HepG2 (cell line): ENCODE results near the gene SMPD3. TPM values are rescaled to one million over a fixed set of nuclear protein-coding genes. Genes with fewer than 3 reads are reported as not detected.

Experiments
- ATAC-seq: fragments of 200-7000 bp; cut with Tn5 transposase; 3 replicates; pipeline ENCODE4 v1.9.1; 2020; ENCODE audit warnings: mild to moderate bottlenecking, moderate library complexity
- BruUV-seq: library from RNA; stranded (reverse); fragments of 400-500 nt; replicated peaks from 2 replicates; lab custom pipeline; 2021; lab: Mats Ljungman, UMichigan
- CTCF ChIA-PET: fragments of 300-600 bp; formaldehyde crosslinking; extraction: SDS; loops from one replicate; lab custom pipeline; 2021; ENCODE audit warnings: low total read pairs, inconsistent platforms, low intra/inter-chr PET ratio; lab: Yijun Ruan, JAX
- POLR2A ChIA-PET: fragments of 350-600 bp; sonication (Branson Sonifier 250); formaldehyde crosslinking; loops from one replicate; lab custom pipeline; 2020; ENCODE audit warnings: antibody characterized with exemption, inconsistent platforms; lab: Yijun Ruan, JAX
- DNase-seq: peaks from one replicate; pipeline ENCODE4 v3.0.0-alpha.2; 2015; ENCODE audit warnings: low spot score
- FAIRE-seq: peaks from 3 replicates; lab custom pipeline; 2011; peaks lifted over from hg19 to GRCh38; lab: Jason Lieb, UNC
- H2AFZ ChIP-seq: one replicate; pipeline ENCODE4 v1.6.1; 2011; ENCODE audit warnings: low read length, inconsistent platforms
- H3K27ac ChIP-seq: fragments of 300-600 bp; 3 replicates; pipeline ENCODE4 v1.8.0; 2011; ENCODE audit warnings: mixed run types, mild to moderate bottlenecking, mixed read lengths, low read length, inconsistent platforms; ENCODE audit not compliant: insufficient read depth; ENCODE audit errors: extremely low read length
- H3K27me3 ChIP-seq, 2 experiments: fragments of 200-600 bp in 1 of 2; 2 replicates in 1 of 2; 3 replicates in 1 of 2; pipeline versions ENCODE4 v1.6.0 to v1.8.0; 2011; ENCODE audit warnings: low read length in 2 of 2, mild to moderate bottlenecking in 2 of 2, moderate library complexity in 2 of 2, inconsistent platforms in 1 of 2; ENCODE audit not compliant: insufficient read depth in 2 of 2, control insufficient read depth in 1 of 2
- H3K36me3 ChIP-seq, 2 experiments: fragments of 200-600 bp in 1 of 2; replicated peaks in 1 of 2; 2 replicates in 1 of 2; 3 replicates in 1 of 2; pipeline versions ENCODE4 v1.5.1 to v1.8.0; 2011; ENCODE audit warnings: low read length in 2 of 2, inconsistent platforms in 1 of 2; ENCODE audit not compliant: insufficient read depth in 2 of 2, control insufficient read depth in 1 of 2
- H3K4me1 ChIP-seq: 2 replicates; pipeline ENCODE4 v1.5.1; 2012; ENCODE audit warnings: low read length, inconsistent platforms; ENCODE audit not compliant: insufficient read depth
- H3K4me2 ChIP-seq: 2 replicates; pipeline ENCODE4 v1.6.0; 2011; ENCODE audit warnings: low read depth, low read length, inconsistent platforms
- H3K4me3 ChIP-seq, 3 experiments: fragments of 200-600 bp in 1 of 3; sonication (generic), shearing (Covaris generic) in 1 of 3; replicated peaks in 1 of 3; 2 replicates each; pipeline ENCODE4 v1.5.1; 2011 to 2016; ENCODE audit warnings: low read length in 3 of 3, inconsistent platforms in 2 of 3, low read depth in 2 of 3, mild to moderate bottlenecking in 2 of 3, control low read depth in 1 of 3, mixed read lengths in 1 of 3; ENCODE audit not compliant: insufficient read depth in 1 of 3
- H3K79me2 ChIP-seq: one replicate; pipeline ENCODE4 v1.6.1; 2011; ENCODE audit warnings: low read length, inconsistent platforms; ENCODE audit not compliant: insufficient read depth
- H3K9ac ChIP-seq: 2 replicates; pipeline ENCODE4 v1.6.0; 2011; ENCODE audit warnings: mild to moderate bottlenecking, low read depth, low read length, inconsistent platforms; ENCODE audit not compliant: insufficient read depth
- H3K9me3 ChIP-seq: 2 replicates; pipeline ENCODE4 v1.5.1; 2012; ENCODE audit warnings: mild to moderate bottlenecking, low read length
- H4K20me1 ChIP-seq: 2 replicates; pipeline ENCODE4 v1.6.0; 2011; ENCODE audit warnings: inconsistent platforms, mild to moderate bottlenecking, low read length, moderate library complexity; ENCODE audit not compliant: insufficient read depth
- CBX2 ChIP-seq, 2 experiments: fragments of 200-600 bp in 1 of 2; sonication (generic); formaldehyde crosslinking in 1 of 2; IDR thresholded peaks; 2 replicates each; pipeline versions ENCODE4 v1.7.0 to v1.8.1; 2018 to 2022; ENCODE audit warnings: low read depth in 2 of 2, low read length in 1 of 2, mild to moderate bottlenecking in 1 of 2, missing genetic modification reagents in 1 of 2
- CC2D1A ChIP-seq: sonication (generic); formaldehyde crosslinking; IDR thresholded peaks from 2 replicates; pipeline ENCODE4 v1.8.1; 2023; ENCODE audit warnings: mild to moderate bottlenecking, missing genetic modification reagents
- HDAC6 ChIP-seq: fragments of 200-600 bp; sonication (generic); IDR thresholded peaks from 2 replicates; pipeline ENCODE4 v1.7.0; 2017; ENCODE audit warnings: mild to moderate bottlenecking, antibody characterized with exemption, low read length, low read depth
- KLF11 ChIP-seq: IDR thresholded peaks from 2 replicates; pipeline ENCODE4 v1.6.1; 2016; ENCODE audit warnings: missing compliant biosample characterization
- MZF1 ChIP-seq: sonication (generic); formaldehyde crosslinking; IDR thresholded peaks from 2 replicates; pipeline ENCODE4 v1.8.1; 2023; ENCODE audit warnings: mild to moderate bottlenecking, missing genetic modification reagents, borderline replicate concordance
- STAT5B ChIP-seq: sonication (generic); formaldehyde crosslinking; IDR thresholded peaks from 2 replicates; pipeline ENCODE4 v1.4.0; 2020; ENCODE audit warnings: missing genetic modification reagents
- TARDBP ChIP-seq: sonication (generic); formaldehyde crosslinking; IDR thresholded peaks from 2 replicates; pipeline ENCODE4 v1.8.0; 2022; ENCODE audit warnings: mild to moderate bottlenecking, missing genetic modification reagents
- TFE3 ChIP-seq: IDR thresholded peaks from 2 replicates; pipeline ENCODE4 v1.6.1; 2016
- ZNF777 ChIP-seq: sonication (generic); formaldehyde crosslinking; IDR thresholded peaks from 2 replicates; pipeline ENCODE4 v1.4.0; 2020; ENCODE audit warnings: missing genetic modification reagents
- ZNF850 ChIP-seq: sonication (generic); formaldehyde crosslinking; conservative IDR thresholded peaks from 2 replicates; pipeline ENCODE4 v1.9.0; 2021; ENCODE audit warnings: mild to moderate bottlenecking, missing genetic modification reagents
- WGBS: methylation state at CpG from one replicate; pipeline ENCODE4 v1.1.6; 2017; ENCODE audit warnings: low lambda C conversion rate; 5-methylcytosine and 5-hydroxymethylcytosine counted together
- in situ Hi-C: cut with HindIII; loops from 2 replicates; pipeline ENCODE4 v1.10.0; 2017; ENCODE audit warnings: low pct_unique_long_range_greater_than_20kb; ENCODE audit not compliant: extremely low pct_ligation_motif_present
- intact Hi-C: fragments of 100-400 bp; cut with micrococcal nuclease; formaldehyde crosslinking; loops from one replicate; pipeline ENCODE4 v1.10.0; 2022; ENCODE audit not compliant: unreplicated experiment
- polyA plus RNA-seq, 8 experiments: library from polyadenylated mRNA; depleted of rRNA in 3 of 8; stranded (reverse) in 7 of 8; unstranded in 1 of 8; fragments of >200 nt; fragmentation: Illumina TruSeq in 4 of 8; extraction: Trizol in 4 of 8; gene quantifications; 2 replicates each; pipeline versions ENCODE4 v1.2.1 to v1.2.3, GENCODE V29; 2011 to 2016; ENCODE audit warnings: low read depth in 4 of 8, missing spikeins in 1 of 8, mixed read lengths in 1 of 8; ENCODE audit not compliant: insufficient read depth in 1 of 8
- total RNA-seq, 5 experiments: library from RNA; depleted of rRNA; stranded (reverse); fragments of >200 nt; fragmentation: Illumina TruSeq; extraction: Trizol; gene quantifications; 2 replicates each; pipeline ENCODE4 v1.2.3, GENCODE V29; 2016; ENCODE audit warnings: low read depth in 1 of 5
- TF ChIP-seq, protein P1 (sequence below): sonication (generic); formaldehyde crosslinking; IDR thresholded peaks from 2 replicates; pipeline ENCODE4 v1.4.0; 2020; ENCODE audit warnings: mild to moderate bottlenecking, missing genetic modification reagents
- TF ChIP-seq, protein P2 (sequence below): sonication (generic); formaldehyde crosslinking; IDR thresholded peaks from 2 replicates; pipeline ENCODE4 v1.8.1; 2023; ENCODE audit warnings: mild to moderate bottlenecking, missing genetic modification reagents
- TF ChIP-seq, protein P3 (sequence below): IDR thresholded peaks from 2 replicates; pipeline ENCODE4 v1.6.1; 2016; ENCODE audit warnings: missing biosample characterization, missing genetic modification reagents, low read depth

The SMPD3 gene
- total and polyA plus RNA-seq, 2 of the 13 experiments (the other 11 are each of a cell fraction or from before 2014, with no cell fraction given) = 0.07 to 0.32 TPM

DNA sequence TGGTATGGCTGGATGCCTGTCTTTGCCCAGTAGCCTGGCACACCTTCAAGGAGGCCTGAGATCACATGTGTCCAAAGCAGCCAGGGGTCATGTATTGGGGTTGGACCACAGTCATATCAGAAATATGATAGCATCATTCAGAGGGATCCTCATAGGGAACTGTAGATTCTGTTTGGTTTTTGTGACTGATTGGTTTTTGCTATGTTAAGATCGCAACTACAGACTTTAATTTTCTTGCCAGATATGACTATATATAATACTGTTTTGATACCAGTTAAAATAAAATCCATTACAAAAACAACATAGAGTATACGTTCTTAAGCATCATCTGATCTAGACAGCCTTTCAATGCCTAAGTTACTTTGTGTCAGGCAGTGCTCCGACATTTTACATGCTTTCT is 11.8 kb upstream of the SMPD3 start:
- intact Hi-C loops (no loop called here), in situ Hi-C loops (no loop called here)
- H3K4me3 ChIP-seq = no peak overlapping the region
- no peaks in the 10 kb centered on the region for H3K27me3 ChIP-seq
- DNase-seq (no peak), ATAC-seq (no peak)
- no peaks in the 10 kb centered on the region for H4K20me1 ChIP-seq
- ChIA-PET POLR2A (no interaction called here), CTCF (no interaction called here)
- BruUV-seq = no TSS peak
- no peak overlapping the region for H2AFZ ChIP-seq
- H3K27ac ChIP-seq = no peak overlapping the region
- no peaks in the 10 kb centered on the region for H3K9me3 ChIP-seq
- TF ChIP-seq TARDBP (CRISPR knock-in tag) (no peak), MZF1 (CRISPR knock-in tag) (no peak), ZNF777 (CRISPR knock-in tag) (no peak), HDAC6 (no peak), CC2D1A (CRISPR knock-in tag) (no peak)
- TF ChIP-seq, all 625 proteins: peak for 0
- WGBS = 41% methylated on average over 3 of the region's 3 CpGs
- no peak for FAIRE-seq
- Histone ChIP-seq H3K4me2 (no peak overlapping the region), H3K36me3 (no peaks in the 10 kb centered on the region), H3K9ac (no peak overlapping the region), H3K79me2 (no peaks in the 10 kb centered on the region), H3K4me1 (peaks cover 7% of the 10 kb centered on the region)

GRCh38 chr16:68459457-68459856 is 11.1 kb upstream of the SMPD3 start:
- Histone ChIP-seq H3K9me3 (no peaks in the 10 kb centered on the region), H3K4me3 (no peak overlapping the region), H4K20me1 (no peaks in the 10 kb centered on the region), H3K27ac (no peak overlapping the region), H3K36me3 (no peaks in the 10 kb centered on the region), H3K4me2 (no peak overlapping the region), H2AFZ (no peak overlapping the region), H3K27me3 (no peaks in the 10 kb centered on the region), H3K9ac (no peak overlapping the region), H3K4me1 (peaks cover 7% of the 10 kb centered on the region), H3K79me2 (no peaks in the 10 kb centered on the region)
- ChIA-PET CTCF (no interaction called here), POLR2A (no interaction called here)
- intact Hi-C loops = no loop called here
- no peak for FAIRE-seq
- 5% methylated on average over 1 of the region's 4 CpGs for WGBS
- in situ Hi-C loops = no loop called here
- ATAC-seq = peak; percentile 68
- BruUV-seq = no TSS peak
- DNase-seq = no peak
- TF ChIP-seq KLF11 (no peak), CBX2 (IDR thresholded peaks at IDR 0.05; ENCODE audit: low read depth, low read length) (no peak), CBX2 (CRISPR knock-in tag; IDR thresholded peaks at IDR 0.05; ENCODE audit: low read depth) (no peak), STAT5B (no peak), TFE3 (CRISPR knock-in tag) (no peak), ZNF850 (CRISPR knock-in tag) (no peak)
- TF ChIP-seq, protein P1, sequence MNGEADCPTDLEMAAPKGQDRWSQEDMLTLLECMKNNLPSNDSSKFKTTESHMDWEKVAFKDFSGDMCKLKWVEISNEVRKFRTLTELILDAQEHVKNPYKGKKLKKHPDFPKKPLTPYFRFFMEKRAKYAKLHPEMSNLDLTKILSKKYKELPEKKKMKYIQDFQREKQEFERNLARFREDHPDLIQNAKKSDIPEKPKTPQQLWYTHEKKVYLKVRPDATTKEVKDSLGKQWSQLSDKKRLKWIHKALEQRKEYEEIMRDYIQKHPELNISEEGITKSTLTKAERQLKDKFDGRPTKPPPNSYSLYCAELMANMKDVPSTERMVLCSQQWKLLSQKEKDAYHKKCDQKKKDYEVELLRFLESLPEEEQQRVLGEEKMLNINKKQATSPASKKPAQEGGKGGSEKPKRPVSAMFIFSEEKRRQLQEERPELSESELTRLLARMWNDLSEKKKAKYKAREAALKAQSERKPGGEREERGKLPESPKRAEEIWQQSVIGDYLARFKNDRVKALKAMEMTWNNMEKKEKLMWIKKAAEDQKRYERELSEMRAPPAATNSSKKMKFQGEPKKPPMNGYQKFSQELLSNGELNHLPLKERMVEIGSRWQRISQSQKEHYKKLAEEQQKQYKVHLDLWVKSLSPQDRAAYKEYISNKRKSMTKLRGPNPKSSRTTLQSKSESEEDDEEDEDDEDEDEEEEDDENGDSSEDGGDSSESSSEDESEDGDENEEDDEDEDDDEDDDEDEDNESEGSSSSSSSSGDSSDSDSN (CRISPR knock-in tag) = no peak
- TF ChIP-seq, protein P2, sequence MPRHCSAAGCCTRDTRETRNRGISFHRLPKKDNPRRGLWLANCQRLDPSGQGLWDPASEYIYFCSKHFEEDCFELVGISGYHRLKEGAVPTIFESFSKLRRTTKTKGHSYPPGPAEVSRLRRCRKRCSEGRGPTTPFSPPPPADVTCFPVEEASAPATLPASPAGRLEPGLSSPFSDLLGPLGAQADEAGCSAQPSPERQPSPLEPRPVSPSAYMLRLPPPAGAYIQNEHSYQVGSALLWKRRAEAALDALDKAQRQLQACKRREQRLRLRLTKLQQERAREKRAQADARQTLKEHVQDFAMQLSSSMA (CRISPR knock-in tag) = no peak
- TF ChIP-seq, protein P3, sequence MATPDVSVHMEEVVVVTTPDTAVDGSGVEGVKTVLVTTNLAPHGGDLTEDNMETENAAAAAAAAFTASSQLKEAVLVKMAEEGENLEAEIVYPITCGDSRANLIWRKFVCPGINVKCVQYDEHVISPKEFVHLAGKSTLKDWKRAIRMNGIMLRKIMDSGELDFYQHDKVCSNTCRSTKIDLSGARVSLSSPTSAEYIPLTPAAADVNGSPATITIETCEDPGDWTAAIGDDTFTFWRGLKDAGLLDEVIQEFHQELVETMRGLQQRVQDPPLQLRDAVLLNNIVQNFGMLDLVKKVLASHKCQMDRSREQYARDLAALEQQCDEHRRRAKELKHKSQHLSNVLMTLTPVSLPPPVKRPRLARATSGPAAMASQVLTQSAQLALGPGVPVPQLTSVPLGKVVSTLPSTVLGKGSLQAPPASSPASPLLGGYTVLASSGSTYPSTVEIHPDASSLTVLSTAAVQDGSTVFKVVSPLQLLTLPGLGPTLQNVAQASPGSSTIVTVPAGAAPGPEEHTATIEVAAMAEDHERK (CRISPR knock-in tag) = no peak
